H1 (cell line): ENCODE measurements around the gene INSM1. TPM values are rescaled to one million over a fixed set of nuclear protein-coding genes. Genes with fewer than 3 reads are reported as not detected.

Experiments
- NRF1 ChIP-seq: IDR thresholded peaks from 2 replicates; pipeline ENCODE4 v1.6.1; 2011; ENCODE audit warnings: mild to moderate bottlenecking, low read depth, low read length, improper control_type of control experiment
- polyA plus RNA-seq, 7 experiments: library from polyadenylated mRNA; depleted of rRNA in 3 of 7; stranded (reverse) in 5 of 7; unstranded in 2 of 7; fragments of >200 nt in 5 of 7; fragments of 200-250 nt in 2 of 7; gene quantifications; 1 replicate in 5 of 7; 2 replicates in 1 of 7; 4 replicates in 1 of 7; pipeline versions ENCODE4 v1.2.1 to v1.2.3, GENCODE V29; 2011 to 2013; ENCODE audit warnings: missing spikeins in 2 of 7, mixed read lengths in 2 of 7
- total RNA-seq: library from RNA; stranded (reverse); fragmentation: NEBNext Ultra II Directional; extraction: Animal tissue kit (Norgen Biotek cat#: 25700); gene quantifications from 2 replicates; pipeline ENCODE4 v1.2.1, GENCODE V29; 2021

Gene INSM1
- total and polyA plus RNA-seq, 2 of the 8 experiments (the other 6 are each of a cell fraction or from before 2014, with no cell fraction given): 0.86 to 2.5 TPM

DNA sequence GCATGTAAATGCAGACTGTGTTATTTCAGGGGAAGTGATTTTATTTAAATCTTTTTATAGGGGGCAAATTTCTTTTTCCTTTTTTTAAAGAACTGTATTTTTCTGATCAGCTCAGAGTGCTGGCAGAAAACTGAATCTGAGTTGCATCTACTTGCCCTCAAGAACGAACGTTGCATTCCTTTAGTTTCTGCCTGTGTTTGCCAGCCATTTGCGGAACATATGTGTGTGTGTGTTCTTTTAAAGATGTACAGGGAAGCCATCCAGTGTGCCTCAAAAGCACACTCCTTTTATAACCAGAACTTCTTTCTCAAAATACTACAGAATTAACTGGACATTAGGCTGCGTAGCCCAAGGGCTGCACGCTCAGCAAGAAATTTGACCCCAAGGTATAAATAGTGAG lies 25.8 kb upstream of the INSM1 start (continued):
- TF ChIP-seq NRF1: no peak
